Cortex of kidney (tissue), 1 donor: ENCODE data around the gene DIPK1C.

Experiments used
- DNase-seq: peaks from one replicate; lab custom pipeline; 2025; lab: John Stamatoyannopoulos, UW

The DIPK1C gene

DNA sequence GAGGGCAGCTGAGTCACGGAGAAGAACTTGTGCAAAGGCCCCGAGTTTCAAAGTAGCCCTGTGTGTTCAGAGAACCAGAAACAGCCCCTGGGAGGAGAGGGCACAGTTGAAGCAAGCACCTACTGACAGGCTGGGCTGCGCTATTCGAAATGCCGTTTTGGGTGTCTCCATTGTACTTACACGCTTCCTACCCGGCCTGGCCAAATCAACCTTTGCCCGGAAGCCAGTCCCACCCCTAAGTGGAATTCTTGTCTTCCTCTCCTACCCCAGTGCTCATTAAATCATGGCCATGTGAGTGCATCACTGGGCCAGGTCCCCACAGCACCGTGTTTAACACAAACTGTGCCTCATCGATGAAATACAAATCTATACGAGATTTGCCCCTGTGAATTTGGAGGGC is 6.0 kb downstream of the DIPK1C start:
- no peak for DNase-seq

DNA sequence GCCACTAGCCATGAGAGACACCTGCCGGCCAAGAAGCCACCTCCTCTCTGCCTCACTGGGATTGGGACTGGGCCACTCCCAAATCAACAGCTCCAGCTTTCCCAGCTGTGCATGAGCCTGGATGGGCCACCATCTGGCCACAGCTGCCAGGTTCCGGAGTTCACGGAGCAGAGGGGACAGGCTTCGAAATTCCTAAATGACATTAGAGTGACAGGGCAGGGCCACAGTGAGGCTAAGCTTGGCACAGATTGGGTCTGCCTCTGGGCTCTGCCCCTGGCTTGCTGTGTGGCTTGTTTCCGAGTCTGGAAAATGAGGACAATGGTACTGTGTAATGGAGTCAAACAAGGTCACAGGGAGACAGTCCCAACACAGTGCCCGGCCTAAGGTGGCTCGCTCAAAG is 6.5 kb downstream of the DIPK1C start:
- no peak for DNase-seq

DNA sequence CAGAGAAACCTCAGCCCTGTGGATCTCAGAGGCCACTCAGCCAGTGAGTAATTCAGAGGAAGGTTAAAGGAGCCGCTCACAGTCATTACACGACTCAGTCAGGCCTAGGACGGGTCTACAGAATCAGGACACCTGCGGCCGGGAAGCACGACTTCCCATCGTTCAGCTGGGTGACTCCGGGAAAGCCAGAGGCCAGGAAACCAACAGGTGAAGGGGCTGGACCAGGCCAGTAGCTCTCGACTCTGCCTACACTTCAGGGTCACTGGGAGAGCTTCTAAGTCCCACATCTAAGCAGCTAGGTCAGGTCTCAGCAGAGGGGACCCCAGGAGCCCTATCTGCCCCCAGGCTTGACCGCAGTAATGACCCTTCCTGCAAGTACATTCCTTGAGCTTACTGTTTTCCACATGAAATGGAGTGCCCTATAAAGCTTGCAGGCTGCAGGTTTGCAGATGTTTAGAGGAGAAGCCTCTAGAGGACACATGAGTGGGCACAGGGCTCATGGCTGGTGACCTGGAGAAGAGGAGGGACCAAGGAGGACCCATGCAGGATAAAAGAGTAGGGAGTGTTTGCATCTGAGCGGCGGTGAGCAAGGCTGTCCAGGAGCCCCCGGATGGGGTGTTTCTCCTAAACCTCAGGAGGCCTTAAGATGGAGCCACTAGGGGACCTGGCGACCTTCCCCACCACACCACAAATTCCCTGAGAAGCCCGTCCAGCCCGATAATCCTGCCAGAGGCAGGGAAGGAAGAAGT is 9.5 kb downstream of the DIPK1C start:
- DNase-seq, result no peak

DNA sequence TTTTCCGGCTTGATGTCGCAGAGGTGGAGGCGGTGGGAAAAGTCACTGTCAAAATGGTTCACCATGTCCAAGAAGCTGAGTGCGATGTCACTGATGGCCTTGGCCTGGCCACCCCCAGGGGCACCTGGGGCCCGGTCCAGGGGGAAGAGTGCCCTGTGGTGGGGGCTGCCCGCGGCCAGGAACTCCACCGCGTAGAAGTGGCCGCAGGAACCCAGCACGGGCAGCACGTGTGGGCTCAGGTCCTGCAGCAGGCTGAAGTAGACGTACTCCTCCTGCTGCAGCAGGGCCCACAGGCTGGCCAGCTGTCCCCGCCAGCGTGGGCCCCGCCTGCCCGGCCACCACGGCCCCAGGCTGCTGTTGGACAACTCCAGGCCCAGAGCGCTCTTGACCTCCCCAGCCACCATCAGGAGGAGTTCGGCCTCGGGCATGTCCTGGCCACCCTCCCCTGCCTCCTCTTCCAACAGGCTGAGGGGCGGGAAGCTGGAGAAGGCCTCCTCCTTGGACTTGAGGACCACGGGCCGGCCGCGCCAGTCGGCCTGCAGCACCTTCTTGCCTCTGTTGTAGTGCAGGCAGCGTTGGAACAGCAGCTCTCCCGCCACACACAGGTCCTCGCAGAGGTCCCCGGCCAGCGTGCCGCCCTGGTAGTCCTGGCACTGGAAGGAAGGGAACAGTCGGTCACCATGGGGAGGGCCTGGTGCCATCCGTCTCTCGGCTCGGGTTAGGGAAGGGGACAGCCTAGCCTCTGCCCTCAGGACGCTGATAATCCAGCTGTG is 10.3 kb downstream of the DIPK1C start:
- DNase-seq, result no peak

DNA sequence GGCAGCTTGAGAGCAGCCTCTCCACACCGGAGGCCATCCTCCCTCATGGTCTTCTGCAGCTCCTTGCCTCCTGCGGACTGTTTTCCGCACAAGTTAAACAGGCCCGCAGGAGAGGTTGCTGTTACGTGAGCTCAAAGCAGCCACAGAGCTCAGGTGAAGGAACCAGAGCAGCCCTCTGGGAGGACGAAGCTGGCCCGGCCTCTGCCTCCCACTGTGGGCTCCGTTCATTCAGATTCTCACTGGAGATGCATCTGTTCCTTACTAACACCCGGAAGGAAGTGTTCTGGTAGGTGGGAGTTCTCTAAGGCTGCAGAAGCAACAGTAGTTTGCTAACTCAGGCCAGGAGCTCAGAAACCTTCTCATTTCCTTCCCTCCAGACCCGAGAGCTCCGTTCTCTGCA is 10.9 kb downstream of the DIPK1C start:
- DNase-seq, result no peak

DNA sequence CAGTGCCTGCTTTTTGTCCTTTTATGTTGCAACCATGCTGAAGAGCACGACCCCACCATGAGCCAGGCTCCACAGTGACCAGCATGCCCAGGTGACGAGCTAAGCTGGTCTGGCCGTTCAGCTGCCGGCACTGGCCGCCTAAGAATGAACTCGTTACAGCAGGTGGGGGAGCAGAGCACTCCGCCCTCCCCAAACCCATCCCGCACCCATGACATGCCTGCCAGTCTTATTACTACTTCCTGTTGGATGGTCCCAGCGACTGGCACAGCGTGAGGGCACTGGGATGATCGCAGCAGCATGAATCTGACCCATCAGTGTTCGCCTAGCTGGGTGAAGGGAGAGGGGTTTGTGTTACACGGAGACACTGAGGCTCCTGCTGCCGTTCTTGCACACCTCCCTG is 11.5 kb downstream of the DIPK1C start:
- no peak for DNase-seq

DNA sequence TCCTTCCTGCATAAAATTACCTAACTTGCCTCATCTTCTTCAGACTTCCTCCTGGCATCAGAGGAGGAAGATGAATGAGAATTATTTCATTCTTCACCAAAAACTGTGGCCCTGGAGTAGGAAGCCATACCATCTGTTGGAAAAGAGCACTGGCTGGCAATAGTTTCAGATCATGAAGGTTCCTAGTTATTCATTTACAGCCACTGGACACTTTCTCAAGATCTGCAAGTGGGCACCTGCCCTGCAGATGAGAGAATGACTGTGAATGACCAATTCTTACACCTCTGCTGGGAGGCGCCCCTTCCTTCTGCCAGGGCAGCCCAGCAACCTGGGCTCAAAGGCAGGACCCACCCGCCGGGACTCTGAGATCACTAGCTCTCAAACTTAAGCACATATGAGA is 13.0 kb downstream of the DIPK1C start:
- no peak for DNase-seq

DNA sequence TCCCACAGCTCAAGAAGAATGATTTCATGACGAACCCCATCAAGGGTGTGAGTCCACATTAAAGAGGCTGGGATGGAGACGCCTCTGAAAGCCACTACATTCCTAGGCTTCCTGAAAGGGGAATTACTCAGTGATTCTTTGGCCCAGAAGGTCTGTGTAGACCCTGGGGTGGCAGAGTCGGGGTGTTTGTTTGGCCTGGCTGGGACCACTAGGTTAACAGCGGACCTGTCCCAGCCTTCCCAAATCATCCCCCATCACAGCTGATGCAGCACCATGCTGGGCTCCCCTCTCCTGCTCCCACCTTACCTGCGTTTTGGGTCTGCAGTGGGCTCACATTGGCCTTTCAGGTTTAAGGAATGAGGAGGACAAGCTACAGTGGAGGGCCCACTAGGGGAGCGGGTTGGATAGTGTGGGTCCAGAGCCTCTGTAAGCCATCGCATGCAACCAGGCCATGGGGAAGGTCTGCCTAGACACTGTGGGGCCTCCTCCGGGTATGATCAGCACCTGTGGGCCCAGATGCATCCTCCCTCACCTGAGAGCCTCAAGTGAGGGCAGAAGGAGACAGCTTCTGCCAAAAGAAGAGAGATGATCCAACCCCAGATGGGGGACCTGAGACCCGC is 16.2 kb downstream of the DIPK1C start:
- DNase-seq, result no peak

DNA sequence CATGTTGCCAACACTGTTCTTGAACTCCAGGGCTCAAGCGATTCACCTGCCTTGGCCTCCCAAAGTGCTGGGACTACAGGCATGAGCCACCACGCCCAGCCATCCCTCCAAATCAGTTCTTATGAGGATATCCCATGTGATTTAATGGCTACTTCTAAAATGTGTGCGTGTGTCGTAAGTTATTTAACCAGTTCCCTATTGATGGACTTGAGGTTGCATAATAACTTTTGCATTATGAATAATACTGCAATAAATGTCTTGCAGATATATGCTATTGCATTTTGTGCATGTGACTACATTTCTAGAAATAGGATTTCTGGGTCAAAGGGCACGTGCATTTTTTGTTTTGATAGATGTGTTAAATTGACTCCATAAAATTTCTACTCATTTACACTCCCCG is 19.0 kb downstream of the DIPK1C start:
- no peak for DNase-seq

DNA sequence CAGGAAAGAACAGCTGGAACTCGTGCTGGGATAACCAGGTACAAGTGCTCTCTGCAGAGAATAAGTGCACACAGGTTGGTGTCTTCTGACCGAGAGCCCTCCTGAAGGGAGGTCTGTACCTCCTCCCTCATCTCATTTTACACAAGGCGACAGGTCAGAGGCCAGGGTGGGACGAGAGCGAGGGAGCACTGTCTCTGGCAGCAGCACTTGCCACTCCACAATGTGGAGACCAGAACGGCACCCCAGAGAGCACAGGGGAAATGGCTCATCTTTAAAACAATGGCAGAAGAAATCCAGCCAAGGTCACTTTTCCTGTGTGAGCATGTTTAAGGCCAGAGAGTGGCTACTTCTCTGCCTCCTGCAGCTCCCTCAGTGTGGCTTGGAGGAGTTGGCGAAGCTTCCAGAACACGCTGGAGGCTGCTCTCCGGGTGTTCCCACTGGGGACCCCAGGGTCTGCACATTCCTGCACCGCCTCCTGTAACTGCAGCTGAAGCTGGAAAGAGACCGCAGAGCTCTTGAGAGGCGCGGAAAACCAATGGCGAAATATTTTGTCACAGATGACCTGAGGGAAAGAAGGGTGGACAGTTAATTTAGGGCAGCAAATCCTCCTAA is 20.8 kb downstream of the DIPK1C start:
- no peak for DNase-seq

DNA sequence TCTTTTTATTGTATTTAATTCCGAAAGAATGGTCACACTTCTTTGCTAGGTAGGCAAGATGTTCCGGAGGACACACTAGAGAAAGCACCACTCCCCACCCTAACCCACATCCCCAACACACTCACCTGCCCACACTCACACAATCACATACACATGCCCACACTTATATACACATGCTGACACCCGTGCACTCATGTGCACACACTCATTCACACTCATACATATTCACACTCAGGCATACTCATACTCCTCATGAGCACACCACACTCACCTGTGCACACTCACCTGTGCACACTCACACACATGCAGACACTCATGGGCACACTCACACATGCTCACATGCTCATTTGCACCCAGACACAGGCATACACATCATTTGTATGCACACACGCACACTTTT is 21.4 kb downstream of the DIPK1C start:
- DNase-seq, result no peak

DNA sequence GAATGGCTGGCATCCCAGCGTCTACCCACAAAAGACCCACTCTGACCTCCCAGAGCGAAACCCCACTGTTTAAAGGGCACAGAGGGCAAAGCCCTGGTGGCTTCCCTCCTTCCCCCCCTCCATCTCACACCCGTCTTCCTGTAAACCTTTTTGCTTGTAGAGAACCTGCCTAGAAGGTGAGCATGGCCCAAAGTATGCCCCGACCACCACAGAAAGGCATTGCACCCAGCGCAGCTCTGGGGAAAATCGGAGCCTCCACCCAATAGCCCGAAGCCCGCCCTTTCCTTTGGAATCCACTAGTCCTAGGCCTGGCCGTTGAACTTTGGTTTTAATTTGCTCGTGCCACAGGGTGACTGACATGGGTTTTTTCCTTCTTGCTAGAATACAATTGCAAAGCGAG is 22.6 kb downstream of the DIPK1C start:
- no peak for DNase-seq

DNA sequence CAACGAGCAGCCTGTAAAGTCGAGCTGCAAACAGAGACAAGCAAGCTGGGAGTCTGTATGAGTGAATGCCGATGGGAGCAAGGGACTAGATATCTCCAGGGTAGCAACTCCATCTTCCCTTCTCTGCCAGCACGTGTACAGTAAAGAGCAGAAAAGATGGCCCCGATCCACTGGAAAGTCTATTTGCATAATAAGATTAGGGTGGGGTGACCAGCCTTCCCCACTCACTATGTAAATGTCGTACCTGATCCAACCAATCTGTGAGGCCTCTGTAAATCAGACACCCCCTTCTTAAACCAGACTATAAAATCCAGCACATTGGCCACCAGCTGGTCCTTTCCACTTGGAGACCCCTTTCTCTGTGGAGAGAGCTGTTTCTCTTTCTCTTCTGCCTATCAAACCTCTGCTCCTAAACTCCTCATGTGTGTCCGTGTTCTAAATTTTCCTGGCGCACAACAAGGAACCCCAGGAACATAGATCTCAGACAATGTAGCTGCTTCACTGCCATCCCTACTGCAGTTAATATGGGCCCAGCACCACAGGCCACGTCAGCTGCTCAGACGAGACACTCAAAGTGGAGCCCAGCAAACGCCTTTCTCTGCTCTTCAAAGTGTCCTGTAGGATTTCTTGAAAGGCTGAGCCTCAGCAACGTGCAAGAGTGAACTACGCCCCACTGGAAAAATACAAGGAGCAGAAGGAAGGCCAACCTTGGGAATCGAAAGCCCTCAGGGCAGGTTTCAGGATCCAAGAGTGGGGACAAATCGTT is 26.1 kb downstream of the DIPK1C start:
- DNase-seq, result no peak

DNA sequence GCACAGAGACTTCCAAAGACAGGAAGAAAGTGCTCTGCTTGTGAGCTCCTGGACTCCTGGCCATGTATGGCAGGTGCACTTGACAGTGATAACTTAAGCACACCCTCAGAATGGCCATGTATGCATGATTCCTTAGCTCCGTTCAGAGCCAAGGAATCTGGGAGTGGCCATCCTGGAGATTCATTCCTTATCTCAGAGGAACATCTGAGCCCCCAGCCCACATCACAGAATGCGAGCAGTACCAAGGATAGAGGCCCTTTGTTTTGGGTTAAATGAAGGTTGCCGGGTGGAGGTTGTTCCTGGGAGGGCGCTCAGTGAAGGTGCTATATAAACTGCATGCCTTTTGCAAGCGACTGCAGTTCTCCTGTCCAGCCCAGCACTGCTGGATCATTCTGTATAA is 26.9 kb downstream of the DIPK1C start:
- no peak for DNase-seq

DNA sequence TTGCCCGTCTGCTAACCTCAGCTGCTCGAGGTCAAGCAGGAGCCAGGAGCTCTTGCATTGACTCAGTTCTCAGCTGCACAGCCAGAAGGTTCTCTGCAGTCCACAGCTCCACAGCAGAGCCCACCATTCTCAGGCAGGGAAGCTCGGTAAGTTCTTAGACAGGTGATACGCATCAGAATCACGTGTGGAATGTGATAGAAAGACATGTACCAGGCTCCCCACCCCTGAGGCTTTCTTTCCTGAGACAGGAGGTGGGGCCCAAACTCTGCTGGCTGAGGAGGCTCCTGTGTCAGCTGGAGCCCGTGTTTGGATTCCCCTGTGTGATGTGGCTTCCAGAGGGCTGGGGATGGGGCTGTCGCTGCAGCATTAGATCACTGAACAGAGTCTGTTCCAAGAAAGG is 28.0 kb downstream of the DIPK1C start:
- DNase-seq, result no peak

DNA sequence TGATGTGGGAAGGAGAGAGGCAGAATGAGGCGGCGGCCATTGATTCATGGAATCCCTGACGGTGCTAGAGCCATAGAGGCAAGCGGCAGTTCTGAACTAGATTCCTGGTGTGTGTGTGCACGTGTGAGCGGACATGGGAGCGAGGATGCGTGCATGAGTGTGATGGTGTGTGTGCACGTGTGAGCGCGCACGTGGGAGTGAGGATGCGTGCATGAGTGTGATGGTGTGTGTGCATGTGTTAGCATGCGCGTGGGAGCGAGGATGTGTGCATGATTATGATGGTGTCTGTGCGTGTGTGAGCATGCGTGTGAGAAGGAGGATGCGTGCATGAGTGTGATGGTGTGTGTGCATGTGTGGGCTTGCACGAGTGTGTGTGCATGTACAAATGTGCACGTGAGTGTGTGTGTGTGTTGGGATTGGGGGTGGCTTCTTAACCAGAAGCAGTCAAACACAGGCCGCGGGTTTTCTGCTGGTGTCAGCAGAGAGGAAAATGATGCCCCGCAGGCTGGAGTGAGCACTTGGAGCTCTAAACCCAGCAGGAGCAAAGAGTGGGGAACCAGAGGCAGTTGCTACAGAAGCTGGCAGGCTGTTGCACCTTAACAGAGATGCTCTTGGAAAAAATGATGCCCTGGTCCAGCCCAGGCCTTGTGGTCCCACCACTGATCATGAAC is 29.5 kb downstream of the DIPK1C start:
- DNase-seq, result no peak

DNA sequence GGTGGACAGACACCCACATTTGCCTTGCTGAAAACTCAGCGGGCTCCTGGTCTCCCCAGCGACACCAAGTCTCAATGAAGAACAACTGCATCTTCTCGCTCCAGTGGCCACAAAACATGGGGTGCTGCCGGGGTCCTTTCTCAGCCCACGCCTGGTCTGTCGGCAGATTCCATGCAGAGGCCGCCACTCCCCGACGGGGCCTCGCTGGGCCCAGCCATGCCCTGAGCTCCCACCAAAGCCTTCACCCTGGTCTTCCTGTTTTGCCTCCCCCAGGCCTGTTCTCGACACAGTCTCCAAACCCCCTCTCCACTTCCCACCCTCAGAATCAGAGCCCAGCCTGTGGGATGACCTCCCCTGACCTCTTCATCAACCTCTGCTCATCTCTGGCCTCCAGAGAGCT is 31.2 kb downstream of the DIPK1C start:
- no peak for DNase-seq

DNA sequence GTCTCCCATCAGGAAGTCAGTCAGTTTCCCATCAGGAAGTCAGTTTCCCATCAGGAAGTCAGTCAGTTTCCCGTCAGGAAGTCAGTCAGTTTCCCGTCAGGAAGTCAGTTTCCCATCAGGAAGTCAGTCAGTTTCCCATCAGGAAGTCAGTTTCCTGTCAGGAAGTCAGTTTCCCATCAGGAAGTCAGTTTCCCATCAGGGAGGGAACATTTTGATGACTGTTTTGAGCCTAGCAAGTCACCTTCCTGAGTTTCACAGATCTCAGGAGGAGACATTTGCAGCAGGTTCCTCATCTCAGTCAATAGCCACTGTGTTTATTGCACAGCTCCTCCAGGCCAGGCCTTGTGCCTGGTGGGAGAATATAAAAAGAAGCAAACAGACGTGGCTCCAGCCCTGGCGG is 31.9 kb downstream of the DIPK1C start:
- DNase-seq, result no peak

DNA sequence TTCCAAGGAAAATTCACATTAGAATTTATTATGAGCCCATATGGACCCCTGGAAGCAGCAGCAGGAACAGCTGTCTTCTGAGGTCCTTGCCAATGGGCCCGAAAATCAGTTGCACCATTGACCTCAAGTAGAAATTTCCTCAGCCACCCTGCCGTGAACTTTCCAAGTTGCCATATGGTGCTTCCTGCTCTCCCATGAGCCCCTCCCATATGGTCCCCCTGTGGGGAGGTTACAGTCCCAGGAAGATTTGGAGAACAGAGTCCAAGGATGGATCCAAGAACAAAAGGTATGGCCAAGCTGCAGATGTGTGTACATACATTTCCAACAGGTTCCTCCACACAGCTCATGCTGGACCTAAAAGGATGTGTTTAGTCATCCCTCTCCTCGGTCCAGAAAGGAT is 34.6 kb downstream of the DIPK1C start:
- no peak for DNase-seq

DNA sequence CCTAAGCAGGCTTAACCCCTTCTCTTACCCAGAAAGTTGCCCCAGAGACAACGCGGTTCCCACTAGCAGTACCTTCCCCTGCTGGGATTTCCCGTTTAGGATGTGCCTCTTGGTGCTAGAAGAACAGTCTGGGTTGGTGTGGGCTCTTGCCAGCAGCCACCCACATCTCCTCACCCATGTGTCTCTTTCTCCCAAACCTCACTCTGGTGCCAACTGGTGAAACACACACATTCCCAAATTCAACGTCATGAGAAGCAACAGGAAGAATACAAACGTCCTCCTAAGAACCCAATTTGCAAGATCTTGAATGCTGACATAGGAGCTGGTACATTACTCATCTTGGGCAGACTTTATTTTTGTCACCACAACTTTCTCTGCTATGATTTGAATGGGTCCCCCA is 36.2 kb downstream of the DIPK1C start:
- DNase-seq, result no peak

DNA sequence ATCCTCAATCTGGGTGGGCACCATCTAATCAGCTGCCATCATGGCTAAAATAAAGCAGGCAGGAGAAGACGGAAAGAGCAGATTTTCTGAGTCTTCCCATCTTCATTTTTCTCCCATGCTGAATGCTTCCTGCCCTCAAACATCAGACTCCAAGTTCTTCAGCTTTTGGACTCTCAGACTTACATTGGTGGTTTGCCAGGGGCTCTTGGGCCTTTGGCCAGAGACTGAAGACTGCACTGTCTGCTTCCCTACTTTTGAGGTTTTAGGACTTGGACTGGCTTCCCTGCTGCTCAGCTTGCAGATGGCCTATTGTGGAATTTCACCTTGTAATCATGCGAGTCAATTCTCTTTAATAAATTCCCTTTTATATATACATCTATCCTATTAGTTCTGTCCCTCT is 36.6 kb downstream of the DIPK1C start:
- DNase-seq, result no peak

DNA sequence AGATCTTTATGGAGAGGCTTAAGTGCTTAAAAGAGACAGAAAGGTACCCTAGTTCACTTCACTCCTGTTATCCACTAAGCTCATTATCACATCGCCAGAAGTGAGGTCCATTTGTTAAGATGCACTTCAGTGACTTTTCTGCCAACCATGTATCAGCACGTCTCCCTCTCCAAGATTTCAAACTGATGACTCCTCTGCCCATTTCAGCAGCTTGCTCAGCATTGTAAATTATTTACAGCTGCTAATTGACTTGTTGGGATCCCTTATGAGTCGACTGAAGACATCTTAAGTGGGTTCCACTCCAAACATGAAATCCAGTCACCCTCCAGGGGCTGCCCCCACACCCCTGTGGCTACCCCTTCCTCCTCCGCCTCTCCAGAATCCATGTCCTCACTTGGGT is 37.3 kb downstream of the DIPK1C start:
- no peak for DNase-seq
